GM19468 (cell line): Measurements from ENCODE around the gene APOLD1.
"Not testable (repeated sequence)": the region's sequence is repeated elsewhere in the genome, so short reads cannot be mapped to it uniquely, and the experiment has no call there.

Source experiments
- ATAC-seq: cut with Tn5 transposase; IDR thresholded peaks from one replicate; pipeline ENCODE4 v1.9.1; 2021; ENCODE audit warnings: mild to moderate bottlenecking, moderate library complexity, moderate number of reproducible peaks; ENCODE audit not compliant: unreplicated experiment; ENCODE audit errors: extremely low read depth

Gene APOLD1, protein sequence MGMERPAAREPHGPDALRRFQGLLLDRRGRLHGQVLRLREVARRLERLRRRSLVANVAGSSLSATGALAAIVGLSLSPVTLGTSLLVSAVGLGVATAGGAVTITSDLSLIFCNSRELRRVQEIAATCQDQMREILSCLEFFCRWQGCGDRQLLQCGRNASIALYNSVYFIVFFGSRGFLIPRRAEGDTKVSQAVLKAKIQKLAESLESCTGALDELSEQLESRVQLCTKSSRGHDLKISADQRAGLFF

GRCh38 chr12:12784911-12785814 is at the start of gene APOLD1:
Gene APOLD1, plus strand, starts transcription at chr12:12785659. Its CDS starts 33 bp downstream, at chr12:12785692.
- ATAC-seq = no peak

GRCh38 chr12:12736759-12737676 is 48.4 kb upstream of the APOLD1 start:
- no peak for ATAC-seq

DNA sequence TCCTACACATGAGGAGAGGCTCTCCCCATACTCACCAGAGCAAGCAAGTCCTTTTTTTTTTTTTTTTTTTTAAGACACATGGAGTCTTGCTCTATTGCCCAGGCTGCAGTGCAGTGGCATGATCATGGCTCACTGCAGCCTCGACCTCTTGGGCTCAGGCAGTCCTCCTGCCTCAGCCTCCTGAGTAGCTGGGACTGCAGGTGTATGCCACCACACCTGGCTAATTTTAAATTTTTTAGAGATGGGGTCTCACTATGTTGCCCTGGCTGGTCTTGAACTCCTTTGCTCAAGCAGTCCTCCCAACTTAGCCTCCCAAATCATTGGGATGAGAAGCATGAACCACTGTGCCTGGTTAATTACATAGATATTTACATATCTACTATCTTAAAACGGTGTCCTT is 47.3 kb upstream of the APOLD1 start:
- not testable (repeated sequence) for ATAC-seq

GRCh38 chr12:12741660-12742059 is 43.8 kb upstream of the APOLD1 start:
- no peak for ATAC-seq

- ATAC-seq = no peak
These were observed 40.7 kb upstream of the APOLD1 start for GRCh38 chr12:12744546-12745305.

- ATAC-seq = no peak
These were observed 39.8 kb upstream of the APOLD1 start for GRCh38 chr12:12745576-12746211.

- ATAC-seq = no peak
These were observed 38.2 kb upstream of the APOLD1 start for GRCh38 chr12:12747278-12747677.

DNA sequence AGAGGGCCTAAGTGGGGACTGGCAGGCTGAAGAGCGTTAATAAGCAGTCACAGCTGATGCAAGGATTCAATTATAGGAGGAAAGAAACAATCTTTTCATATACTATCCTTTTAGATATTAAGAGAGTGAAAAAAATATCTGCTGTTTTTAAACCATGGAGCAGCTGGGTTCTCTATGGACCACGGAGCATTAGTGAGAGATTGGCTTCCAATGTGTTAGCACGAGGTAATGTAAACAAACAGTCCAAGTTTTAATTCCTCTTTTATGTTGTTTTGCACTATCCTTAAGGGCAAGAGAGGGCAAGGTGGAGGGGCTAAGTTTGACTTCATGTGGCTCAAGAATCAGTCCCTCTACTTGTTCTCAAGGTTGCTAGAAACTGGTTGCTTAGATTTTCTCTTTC is 37.4 kb upstream of the APOLD1 start:
- no peak for ATAC-seq

- ATAC-seq = no peak
These were observed 36.0 kb upstream of the APOLD1 start for GRCh38 chr12:12749433-12749832.

- no peak for ATAC-seq
These were observed 29.5 kb upstream of the APOLD1 start for GRCh38 chr12:12755923-12756322.

DNA sequence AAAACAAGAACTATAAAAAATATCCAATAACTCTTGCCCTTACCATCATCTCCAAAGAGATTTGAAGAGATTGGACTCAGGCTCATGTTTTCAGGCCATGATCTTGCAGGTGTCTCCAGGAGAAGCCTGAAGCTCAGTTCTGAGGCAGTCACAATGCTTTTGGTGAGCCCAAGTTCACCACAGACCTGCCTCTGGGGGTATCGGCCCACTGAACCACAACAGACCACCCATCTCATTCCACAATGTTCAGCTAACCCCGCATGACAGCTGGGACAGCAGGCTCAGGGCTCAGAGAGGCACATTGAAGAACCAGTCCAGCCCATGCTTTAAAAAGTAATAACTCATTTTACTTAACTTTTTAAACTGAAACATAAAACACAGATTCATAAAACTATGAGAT is 28.3 kb upstream of the APOLD1 start:
- no peak for ATAC-seq

GRCh38 chr12:12759234-12759915 is 26.1 kb upstream of the APOLD1 start:
- ATAC-seq = no peak

DNA sequence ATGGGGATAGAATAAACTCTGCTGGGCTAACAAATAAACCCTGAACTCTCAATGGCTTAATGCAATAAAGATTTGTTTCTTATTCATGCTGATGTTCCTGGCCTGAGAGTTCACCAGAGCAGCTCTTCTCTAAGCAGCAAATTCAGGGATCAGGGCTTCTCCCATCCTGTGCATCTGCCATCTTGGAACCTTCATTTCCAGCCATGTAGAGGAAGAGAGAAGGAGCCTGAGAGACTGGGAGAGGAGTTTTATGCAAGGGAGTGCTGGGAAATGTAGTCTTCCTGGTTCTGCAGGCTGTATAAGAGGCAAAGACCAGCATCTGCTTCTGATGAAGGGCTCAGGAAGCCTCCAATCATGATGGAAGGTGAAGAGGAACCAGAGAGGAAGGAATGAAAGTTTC is 20.6 kb upstream of the APOLD1 start:
- ATAC-seq = no peak

DNA sequence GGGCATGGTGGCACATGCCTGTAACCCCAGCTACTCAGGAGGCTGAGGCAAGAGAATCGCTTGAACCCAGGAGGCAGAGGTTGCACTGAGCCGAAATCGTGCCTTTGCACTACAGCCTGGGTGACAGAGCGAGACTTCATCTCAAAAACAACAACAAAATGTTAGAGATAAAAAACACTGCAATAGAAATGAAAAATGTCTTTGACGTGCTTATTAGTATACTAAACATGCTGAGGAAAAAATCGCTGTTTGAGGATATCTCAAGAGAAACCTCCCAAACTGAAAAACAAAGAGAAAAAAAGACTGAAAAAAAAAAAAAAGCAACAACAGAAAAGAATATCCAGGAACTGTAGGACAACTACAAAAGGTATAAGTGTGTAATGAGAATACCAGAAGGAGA is 15.2 kb upstream of the APOLD1 start:
- ATAC-seq = no peak

GRCh38 chr12:12774791-12775190 is 10.7 kb upstream of the APOLD1 start:
- no peak for ATAC-seq

DNA sequence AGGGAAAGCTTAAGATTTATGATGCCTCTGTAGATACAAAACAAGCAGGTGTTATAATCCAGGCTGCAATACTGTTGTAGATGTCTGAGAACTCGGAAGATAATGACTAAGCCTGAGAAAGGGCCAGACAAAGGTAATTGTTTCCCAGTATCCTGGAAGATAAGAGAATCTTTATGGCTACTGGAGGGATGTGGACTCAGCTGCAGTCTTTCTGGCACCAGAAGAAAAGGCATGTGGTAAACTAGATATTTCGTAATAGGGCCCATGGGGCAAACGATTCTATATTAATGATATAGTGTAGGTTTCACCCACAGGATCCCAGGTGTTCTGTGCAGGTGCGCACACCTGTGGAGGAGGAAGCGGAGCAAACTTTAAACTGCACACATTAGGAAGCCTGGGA is 9.2 kb upstream of the APOLD1 start:
- no peak for ATAC-seq

DNA sequence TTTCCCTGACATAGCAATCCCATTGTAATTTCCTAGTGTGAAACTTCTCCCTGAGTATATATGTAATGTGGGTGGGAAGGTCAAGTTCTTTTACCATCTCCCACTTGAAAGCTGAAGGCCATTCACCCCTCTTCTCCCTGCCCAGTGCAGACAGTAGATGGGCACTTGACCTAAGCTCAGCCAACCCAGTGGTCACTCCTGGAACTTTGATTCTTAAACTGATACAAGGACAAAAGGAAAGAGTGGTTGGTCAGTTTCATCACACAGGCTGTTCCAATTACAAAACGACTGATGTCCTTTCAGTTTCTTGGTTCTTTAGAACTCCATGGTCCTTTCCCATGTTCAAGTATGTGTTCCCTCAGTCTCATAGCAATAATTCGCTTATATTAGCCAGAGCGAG is 8.4 kb upstream of the APOLD1 start:
- ATAC-seq = no peak

GRCh38 chr12:12779007-12779406 is 6.5 kb upstream of the APOLD1 start:
- ATAC-seq = no peak

DNA sequence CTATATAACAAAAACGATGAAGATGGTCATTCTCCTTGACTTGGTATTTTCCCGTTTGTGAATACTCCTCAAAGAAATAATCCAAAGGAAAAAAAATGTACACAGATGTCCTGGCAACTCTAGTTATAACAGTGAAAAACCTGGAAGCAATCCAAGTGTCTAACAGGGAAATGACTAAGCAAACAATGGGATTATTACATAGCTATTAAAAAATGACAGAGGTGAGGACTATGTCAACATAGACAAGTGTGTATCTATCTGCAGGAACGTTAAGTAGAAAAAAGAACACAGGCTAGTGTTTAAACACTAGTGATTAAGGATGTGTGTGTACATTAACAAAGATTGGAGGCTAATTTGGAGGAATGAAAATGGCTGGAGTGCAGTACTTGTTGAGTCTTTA is 5.9 kb upstream of the APOLD1 start:
- ATAC-seq = no peak
